Testis (tissue), 2 donors: ENCODE results near the gene TATDN2.

Source experiments
- CTCF ChIP-seq, 3 experiments: fragments of 450-650 bp in 2 of 3; fragments of 200-600 bp in 1 of 3; sonication (generic) in 1 of 3; IDR thresholded peaks; one replicate each; pipeline ENCODE4 v1.5.1; 2016 to 2019; ENCODE audit warnings: antibody characterized with exemption in 3 of 3, mild to moderate bottlenecking in 2 of 3, moderate library complexity in 1 of 3
- POLR2A ChIP-seq: fragments of 450-650 bp; IDR thresholded peaks from one replicate; pipeline ENCODE4 v1.6.1; 2017; ENCODE audit warnings: antibody characterized with exemption, mild to moderate bottlenecking, moderate library complexity

GRCh38 chr3:10303105-10303504 lies 54.8 kb downstream of the TATDN2 start:
- TF ChIP-seq POLR2A = no peak
- no peak for TF ChIP-seq CTCF (IDR thresholded peaks at IDR 0.05)
